DND-41 (cell line): ENCODE data around the gene RAD51B.
A peak's percentile ranks its signal among the peaks of the same experiment; 100 is the strongest.
"Not testable (repeated sequence)": the region's sequence is repeated elsewhere in the genome, so short reads cannot be mapped to it uniquely, and the experiment has no call there.

Experiments
- ATAC-seq: fragments of 200-7000 bp; cut with Tn5 transposase; 3 replicates; pipeline ENCODE4 v1.9.1; 2021; ENCODE audit warnings: low read depth; ENCODE audit not compliant: insufficient read depth
- DNase-seq: peaks from one replicate; pipeline ENCODE4 v3.0.0-alpha.2; 2020
- H2AFZ ChIP-seq: 2 replicates; pipeline ENCODE4 v1.6.0; 2012; ENCODE audit warnings: low read depth, low read length
- H3K27ac ChIP-seq: 2 replicates; pipeline ENCODE4 v1.5.1; 2012; ENCODE audit warnings: low read length, inconsistent platforms
- H3K27me3 ChIP-seq: fragments of 200-600 bp; sonication (generic); 2 replicates; pipeline ENCODE4 v1.6.0; 2012; ENCODE audit warnings: low read length, mild to moderate bottlenecking, inconsistent platforms; ENCODE audit not compliant: insufficient read depth, poor library complexity
- H3K36me3 ChIP-seq: 2 replicates; pipeline ENCODE4 v1.5.1; 2012; ENCODE audit warnings: low read length, inconsistent platforms; ENCODE audit not compliant: insufficient read depth
- H3K4me1 ChIP-seq: 2 replicates; pipeline ENCODE4 v1.5.1; 2012; ENCODE audit warnings: mild to moderate bottlenecking, low read length; ENCODE audit not compliant: insufficient read depth
- H3K4me2 ChIP-seq: 2 replicates; pipeline ENCODE4 v1.6.0; 2012; ENCODE audit warnings: mild to moderate bottlenecking, moderate library complexity, low read length, inconsistent platforms; ENCODE audit not compliant: insufficient read depth
- H3K4me3 ChIP-seq, 2 experiments: fragments of 200-600 bp in 1 of 2; shearing (Covaris generic) in 1 of 2; 2 replicates each; pipeline ENCODE4 v1.5.1; 2012 to 2016; ENCODE audit warnings: inconsistent platforms in 2 of 2, low read length in 2 of 2, mild to moderate bottlenecking in 2 of 2, low read depth in 1 of 2, moderate library complexity in 1 of 2
- H3K79me2 ChIP-seq: 2 replicates; pipeline ENCODE4 v1.6.0; 2012; ENCODE audit warnings: low read length, inconsistent platforms; ENCODE audit not compliant: insufficient read depth
- H3K9ac ChIP-seq: 2 replicates; pipeline ENCODE4 v1.6.0; 2012; ENCODE audit warnings: low read depth, mild to moderate bottlenecking, inconsistent platforms, low read length, moderate library complexity
- H3K9me3 ChIP-seq: 2 replicates; pipeline ENCODE4 v1.5.1; 2012; ENCODE audit warnings: low read length, moderate library complexity, mild to moderate bottlenecking, inconsistent platforms; ENCODE audit not compliant: insufficient read depth, severe bottlenecking
- H4K20me1 ChIP-seq: 2 replicates; pipeline ENCODE4 v1.6.0; 2012; ENCODE audit warnings: low read length; ENCODE audit not compliant: insufficient read depth
- CTCF ChIP-seq: IDR thresholded peaks from 2 replicates; pipeline ENCODE4 v1.5.1; 2012; ENCODE audit warnings: borderline replicate concordance, low read length, moderate library complexity, mild to moderate bottlenecking; ENCODE audit not compliant: poor library complexity, severe bottlenecking; ENCODE audit errors: extremely low read depth
- EZH2 ChIP-seq: IDR thresholded peaks from 3 replicates; pipeline ENCODE4 v1.6.1; 2012; ENCODE audit warnings: borderline replicate concordance, low read depth, mild to moderate bottlenecking, moderate library complexity, low read length, inconsistent platforms; ENCODE audit not compliant: severe bottlenecking

Gene RAD51B

DNA sequence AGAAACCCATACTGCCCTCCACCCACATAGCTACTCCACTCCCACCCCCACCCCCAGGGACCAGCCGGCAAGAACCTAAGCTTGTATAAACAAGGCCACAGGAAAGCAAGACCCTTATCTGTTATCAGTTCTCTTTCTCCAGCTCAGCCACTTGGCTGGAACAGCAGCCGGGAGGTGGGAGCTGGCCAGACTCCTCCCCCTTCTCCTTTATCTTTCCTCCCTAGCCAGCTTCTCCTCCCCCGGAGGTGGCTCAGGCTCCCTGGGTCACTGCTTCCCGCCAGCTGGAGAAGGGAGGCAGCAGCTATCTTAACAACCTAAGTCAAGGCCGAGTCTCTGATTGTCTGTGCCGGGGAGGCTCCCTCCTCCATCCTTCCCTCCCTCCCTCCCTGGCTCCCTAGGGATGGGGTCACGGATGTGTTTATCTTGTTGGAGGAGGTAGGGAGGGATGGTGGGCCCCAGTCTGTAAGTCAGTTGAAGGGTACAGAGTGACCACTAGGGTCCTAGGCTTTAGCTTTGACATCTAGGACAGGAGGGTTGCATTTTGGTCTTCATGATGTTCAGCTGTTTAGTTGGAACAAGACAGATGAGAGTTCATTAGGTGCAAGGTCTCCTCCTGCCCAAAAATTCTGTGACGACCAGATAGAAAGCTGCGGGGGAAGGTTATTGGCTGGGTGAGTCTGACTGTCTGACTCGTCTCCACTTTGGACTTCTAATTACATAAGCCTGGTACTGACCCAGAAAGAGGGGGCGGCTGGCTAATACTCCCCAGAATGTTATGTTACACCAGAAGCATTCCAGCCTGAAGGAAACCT, 943.6 kb downstream of the RAD51B start:
- H3K27me3 ChIP-seq: no peaks in the 10 kb centered on the region
- no peaks in the 10 kb centered on the region for H3K9me3 ChIP-seq
- no peak for ATAC-seq
- TF ChIP-seq CTCF (no peak), EZH2 (no peak)
- H3K36me3 ChIP-seq: no peaks in the 10 kb centered on the region
- H4K20me1 ChIP-seq: no peaks in the 10 kb centered on the region
- no peak overlapping the region for H2AFZ ChIP-seq
- no peak overlapping the region for H3K27ac ChIP-seq
- H3K4me3 ChIP-seq: no peak overlapping the region
- H3K9ac ChIP-seq: no peak overlapping the region
- no peak for DNase-seq
- no peaks in the 10 kb centered on the region for H3K79me2 ChIP-seq
- no peaks in the 10 kb centered on the region for H3K4me1 ChIP-seq
- no peak overlapping the region for H3K4me2 ChIP-seq

- H3K27ac ChIP-seq, H3K4me1 ChIP-seq, ATAC-seq, H3K9ac ChIP-seq, H3K4me3 ChIP-seq, H3K36me3 ChIP-seq, DNase-seq, H3K4me2 ChIP-seq, H3K27me3 ChIP-seq, H4K20me1 ChIP-seq, H3K79me2 ChIP-seq, H3K9me3 ChIP-seq, H2AFZ ChIP-seq: not testable (repeated sequence)
Measured at GRCh38 chr14:68763843-68764242, 944.3 kb downstream of the RAD51B start.

DNA sequence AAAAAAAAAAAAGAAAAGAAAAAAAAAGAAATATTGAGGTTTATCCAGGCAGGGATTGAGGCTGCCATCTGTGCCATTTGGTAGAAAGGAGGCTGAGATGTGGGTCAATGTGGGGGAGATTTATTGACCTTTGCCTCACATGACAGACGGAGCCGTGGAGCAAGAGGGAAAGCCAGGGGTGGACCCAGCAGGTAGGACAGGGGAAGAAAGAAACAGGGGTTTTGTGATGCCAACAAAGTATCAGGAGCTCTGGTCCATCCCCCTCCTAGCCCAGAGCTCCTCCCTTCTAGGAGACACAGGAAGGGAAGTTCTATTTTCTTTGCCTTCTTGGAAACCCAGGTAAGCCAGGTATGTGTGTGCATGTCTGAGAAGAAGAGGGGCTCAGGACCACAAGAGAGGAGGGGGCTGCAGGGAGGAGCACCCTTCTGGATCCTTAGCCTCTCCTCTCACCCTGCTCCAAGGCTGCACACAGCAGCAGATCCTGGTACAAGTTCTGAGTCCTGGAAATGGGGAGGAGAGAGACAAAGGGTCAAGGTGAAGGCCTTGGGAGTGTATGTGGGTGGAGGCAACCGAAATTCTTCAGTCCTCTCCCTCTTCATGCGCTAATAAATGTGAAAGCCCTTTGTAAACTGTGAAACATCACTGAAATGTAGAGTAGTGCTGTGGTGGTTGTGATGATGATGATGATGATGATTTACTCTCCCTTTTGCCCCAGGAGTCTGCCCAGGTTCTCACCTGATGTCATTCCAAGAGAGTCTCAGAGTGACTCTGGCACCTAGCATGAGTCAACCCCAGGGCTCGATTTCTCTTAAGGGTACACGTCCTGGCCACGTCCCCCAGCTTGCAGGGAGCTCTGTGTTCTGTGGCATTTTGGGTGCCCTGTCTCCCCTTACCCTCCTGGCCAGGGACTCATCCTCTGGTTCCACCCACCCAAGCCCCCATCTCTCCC, 947.0 kb downstream of the RAD51B start:
- no peak for DNase-seq
- TF ChIP-seq EZH2 (no peak), CTCF (no peak)
- no peak overlapping the region for H3K27ac ChIP-seq

GRCh38 chr14:68767248-68767645, 947.7 kb downstream of the RAD51B start:
- H3K27ac ChIP-seq: no peak overlapping the region
- no peak; the same call in 2 of the 3 replicates for ATAC-seq
- TF ChIP-seq CTCF (peak; percentile 13), EZH2 (no peak)

More for the DNA sequence above, 947.0 kb downstream of the RAD51B start:
- no peak for ATAC-seq
- Histone ChIP-seq H3K27me3 (no peaks in the 10 kb centered on the region), H4K20me1 (no peaks in the 10 kb centered on the region), H3K36me3 (no peaks in the 10 kb centered on the region), H3K79me2 (no peaks in the 10 kb centered on the region), H2AFZ (no peak overlapping the region), H3K4me3 (no peak overlapping the region), H3K4me2 (no peak overlapping the region), H3K4me1 (no peaks in the 10 kb centered on the region), H3K9ac (no peak overlapping the region), H3K9me3 (no peaks in the 10 kb centered on the region)

More at GRCh38 chr14:68767248-68767645, 947.7 kb downstream of the RAD51B start:
- Histone ChIP-seq H3K4me3 (no peak overlapping the region), H3K4me1 (no peaks in the 10 kb centered on the region), H3K9ac (no peak overlapping the region), H3K9me3 (no peaks in the 10 kb centered on the region), H3K27me3 (no peaks in the 10 kb centered on the region), H3K79me2 (no peaks in the 10 kb centered on the region), H3K36me3 (no peaks in the 10 kb centered on the region), H2AFZ (no peak overlapping the region), H3K4me2 (no peak overlapping the region), H4K20me1 (no peaks in the 10 kb centered on the region)
- DNase-seq: no peak
